VCaP (cell line): Measurements from ENCODE around the gene A3GALT2.

Source experiments
- H3K27ac ChIP-seq: fragments of 450-650 bp; 2 replicates; pipeline ENCODE4 v1.5.1; 2017
- TF ChIP-seq, protein P1 (sequence below): fragments of 450-650 bp; conservative IDR thresholded peaks from 2 replicates; pipeline ENCODE4 v1.5.1; 2017; ENCODE audit warnings: mild to moderate bottlenecking, moderate library complexity

Gene A3GALT2

DNA sequence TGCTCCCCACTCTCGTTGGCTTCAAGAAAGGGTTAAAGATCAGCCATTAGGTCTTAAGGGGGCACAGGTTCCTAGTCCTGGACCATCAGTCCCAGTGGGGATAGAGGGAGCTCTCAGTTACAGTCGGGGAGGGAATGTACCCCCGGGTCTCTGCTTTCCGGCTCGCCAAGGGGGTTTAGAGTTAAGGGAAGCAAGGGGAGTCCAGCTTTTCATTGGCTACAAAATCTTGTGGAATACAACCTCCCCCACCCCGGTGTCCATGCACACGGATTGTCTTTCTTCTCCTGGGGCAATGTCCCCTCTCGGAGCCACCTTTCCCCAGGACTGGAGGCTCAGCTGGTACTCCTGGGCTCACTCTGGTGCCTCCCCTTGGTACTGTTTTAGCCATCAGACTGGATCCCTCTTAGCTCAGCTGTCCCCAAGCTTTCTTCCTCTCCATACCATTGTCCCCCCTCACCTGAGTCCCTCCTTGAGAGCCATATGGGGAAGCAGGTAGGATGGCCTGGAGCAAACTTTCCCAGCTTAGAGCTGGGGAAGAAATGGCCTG lies at the start of gene A3GALT2:
A3GALT2 (minus strand) TSS at position 480 of the 547 bp plus-strand sequence; CDS start at position 480, 0 bp downstream.
- TF ChIP-seq, protein P1, sequence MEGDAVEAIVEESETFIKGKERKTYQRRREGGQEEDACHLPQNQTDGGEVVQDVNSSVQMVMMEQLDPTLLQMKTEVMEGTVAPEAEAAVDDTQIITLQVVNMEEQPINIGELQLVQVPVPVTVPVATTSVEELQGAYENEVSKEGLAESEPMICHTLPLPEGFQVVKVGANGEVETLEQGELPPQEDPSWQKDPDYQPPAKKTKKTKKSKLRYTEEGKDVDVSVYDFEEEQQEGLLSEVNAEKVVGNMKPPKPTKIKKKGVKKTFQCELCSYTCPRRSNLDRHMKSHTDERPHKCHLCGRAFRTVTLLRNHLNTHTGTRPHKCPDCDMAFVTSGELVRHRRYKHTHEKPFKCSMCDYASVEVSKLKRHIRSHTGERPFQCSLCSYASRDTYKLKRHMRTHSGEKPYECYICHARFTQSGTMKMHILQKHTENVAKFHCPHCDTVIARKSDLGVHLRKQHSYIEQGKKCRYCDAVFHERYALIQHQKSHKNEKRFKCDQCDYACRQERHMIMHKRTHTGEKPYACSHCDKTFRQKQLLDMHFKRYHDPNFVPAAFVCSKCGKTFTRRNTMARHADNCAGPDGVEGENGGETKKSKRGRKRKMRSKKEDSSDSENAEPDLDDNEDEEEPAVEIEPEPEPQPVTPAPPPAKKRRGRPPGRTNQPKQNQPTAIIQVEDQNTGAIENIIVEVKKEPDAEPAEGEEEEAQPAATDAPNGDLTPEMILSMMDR = no peak
- no peak within 1 kb of the TSS for H3K27ac ChIP-seq

DNA sequence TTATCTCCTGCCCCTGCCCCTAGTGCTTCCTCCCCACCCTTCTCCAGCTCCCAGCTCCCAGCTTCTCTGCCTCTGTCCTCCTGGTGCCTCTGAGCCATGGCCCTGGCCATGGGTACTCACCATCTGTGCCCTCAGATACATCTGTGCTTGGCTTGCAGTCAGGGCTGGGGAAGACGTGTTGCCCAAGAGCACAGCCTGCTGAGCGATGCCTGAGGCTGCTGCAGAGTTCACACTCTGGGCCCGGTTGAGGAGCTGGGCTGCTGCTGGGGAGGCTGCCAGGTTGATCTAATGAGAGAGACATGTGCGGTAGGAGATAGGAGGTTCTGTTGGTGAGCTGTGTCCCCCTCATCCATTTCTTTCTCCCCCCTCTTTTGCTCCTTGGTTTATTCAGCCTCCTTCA lies 49.4 kb upstream of the A3GALT2 start:
- no peak overlapping the region for H3K27ac ChIP-seq
- TF ChIP-seq, protein P1 = no peak

DNA sequence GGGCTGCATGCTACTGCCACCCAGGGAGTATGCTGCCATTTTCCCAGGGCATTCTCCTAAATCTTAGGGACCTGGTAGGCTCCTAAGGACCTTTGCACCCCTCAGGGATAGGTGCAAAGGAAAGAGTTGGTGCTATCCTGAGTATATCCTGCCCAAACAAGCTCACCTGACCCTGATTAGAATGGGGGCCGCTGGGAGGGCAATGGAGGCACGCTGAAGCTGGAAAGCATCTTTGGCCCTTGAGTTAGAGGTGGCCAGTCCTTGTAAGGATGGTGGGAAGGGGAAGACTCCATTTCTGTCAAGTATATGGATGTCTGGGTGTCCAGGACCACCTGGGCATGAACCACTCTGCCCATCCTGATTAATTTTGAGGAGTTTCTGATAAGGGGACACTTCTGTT lies 48.9 kb upstream of the A3GALT2 start:
- H3K27ac ChIP-seq = no peak overlapping the region
- TF ChIP-seq, protein P1 = no peak

DNA sequence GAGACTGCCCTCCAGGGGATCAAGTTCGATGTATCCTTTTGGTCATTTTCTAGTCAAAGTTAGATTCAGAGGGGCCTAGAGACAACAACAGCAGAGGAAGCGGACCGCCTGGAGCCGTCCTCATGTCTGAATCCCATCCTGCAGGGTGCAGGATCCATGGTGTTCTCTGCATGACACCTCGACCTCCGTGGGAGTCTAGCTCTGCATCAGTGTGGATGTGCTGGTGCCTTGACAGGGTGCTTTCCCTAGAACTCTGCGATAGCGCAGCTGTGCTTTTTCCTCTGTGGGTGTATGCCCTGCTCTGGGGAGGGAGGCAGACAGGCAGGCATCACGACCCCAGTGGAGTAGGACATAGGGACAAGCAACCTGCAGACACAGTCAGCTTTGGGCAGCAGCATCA lies 48.2 kb upstream of the A3GALT2 start:
- no peak overlapping the region for H3K27ac ChIP-seq
- TF ChIP-seq, protein P1 = no peak

DNA sequence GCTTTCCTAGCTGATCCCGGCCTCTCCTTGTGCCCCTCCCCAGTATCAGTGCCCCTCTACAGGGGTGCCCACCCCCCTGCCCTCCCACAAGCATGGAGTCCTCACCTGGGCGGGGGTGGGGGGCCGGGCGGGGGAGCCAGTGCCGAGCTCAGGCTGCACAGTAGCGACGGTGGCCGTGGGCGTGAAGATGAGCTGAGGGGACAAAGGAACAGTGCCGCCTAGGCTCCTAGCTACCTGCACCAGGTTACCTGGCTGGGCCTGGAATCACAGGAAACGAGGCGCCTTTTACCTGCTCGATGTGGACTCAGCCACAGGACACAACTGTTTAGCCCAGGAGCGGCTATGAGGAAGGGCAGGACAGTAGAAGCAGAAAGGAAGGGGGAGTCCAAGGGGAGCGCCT lies 47.5 kb upstream of the A3GALT2 start:
- H3K27ac ChIP-seq = no peak overlapping the region
- TF ChIP-seq, protein P1 = no peak

DNA sequence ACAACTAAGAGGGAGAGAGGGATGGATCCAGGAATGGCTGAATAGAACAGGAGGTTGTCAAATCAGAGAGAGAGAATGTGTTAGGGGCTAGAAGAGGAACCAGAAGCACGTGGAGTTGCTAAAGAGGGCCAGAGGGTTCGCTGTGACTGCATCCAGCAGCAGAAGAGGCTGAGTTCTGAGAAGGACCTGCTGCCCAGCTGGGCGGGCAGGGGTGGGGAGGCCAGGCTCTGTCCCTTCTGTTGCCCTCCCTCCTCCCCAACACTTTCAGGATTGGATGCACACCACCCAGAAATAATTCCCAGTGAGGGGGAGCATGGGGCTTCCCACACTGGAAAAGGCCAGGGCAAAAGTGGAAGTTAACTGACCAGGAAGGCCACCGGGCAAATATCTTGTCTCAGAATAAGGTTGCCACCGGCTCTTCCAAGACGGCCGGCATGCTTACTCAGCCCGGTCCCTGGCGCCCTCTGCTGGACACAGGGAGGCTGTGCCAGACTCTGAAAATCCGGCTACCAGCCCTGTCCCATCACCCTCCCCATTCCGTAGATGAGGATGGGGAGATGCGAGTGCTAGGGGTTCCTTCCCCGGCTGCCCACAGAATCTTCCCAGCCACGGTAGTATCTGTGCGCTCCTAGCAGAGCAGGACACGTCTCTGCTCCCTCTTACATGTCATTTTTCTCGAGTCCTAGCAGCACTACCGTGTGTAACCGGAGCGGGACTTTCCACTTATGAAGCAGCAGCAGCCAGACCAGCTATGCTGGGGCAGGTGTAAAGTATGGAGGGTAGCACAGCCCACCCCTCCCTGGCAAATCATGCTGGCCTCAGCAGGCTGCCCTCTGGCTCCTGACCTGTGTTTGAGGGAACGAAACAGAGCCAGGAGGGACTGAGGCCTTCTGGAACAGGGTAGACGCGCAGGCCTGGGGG lies 46.8 kb upstream of the A3GALT2 start:
- TF ChIP-seq, protein P1 = peak; percentile 96
- peak overlapping the region; percentile 40; the same call in 1 of the 2 replicates for H3K27ac ChIP-seq

DNA sequence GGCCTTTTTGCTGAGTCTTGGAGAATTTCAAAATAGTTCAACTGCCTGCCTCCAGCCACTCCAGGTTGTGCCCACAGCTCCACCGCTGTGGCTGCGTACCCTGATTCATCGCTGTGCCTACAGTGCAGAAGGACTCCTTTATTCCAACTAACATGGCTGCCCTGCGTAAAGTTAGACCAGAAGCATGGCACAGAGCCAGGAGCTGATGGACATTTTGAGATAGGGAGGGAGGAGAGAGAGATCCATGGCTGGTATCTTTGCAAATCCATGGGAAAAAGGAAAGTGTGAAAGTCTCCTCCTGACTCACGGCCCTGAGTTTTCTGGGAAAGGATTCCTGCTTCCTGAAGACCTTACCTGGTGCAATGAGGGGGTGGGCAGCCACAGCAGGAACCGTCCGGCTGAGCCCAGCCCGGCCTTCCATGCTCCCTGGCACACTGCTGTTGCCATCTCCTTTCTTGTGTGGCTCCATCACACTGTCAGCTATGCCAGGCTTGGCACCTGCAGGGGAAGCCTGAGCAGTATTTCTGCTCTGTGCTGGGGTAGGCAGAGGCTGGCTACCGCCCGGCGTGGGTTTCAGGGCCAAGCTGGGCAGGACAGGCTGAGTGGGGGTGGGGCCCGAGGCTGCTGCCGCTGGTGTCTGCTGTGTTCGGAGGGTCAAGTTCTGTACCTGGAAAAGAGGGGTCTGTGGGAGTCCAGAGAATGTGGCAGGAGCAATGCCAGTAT lies 46.0 kb upstream of the A3GALT2 start:
- H3K27ac ChIP-seq = peak overlapping the region; percentile 40; the same call in 1 of the 2 replicates
- TF ChIP-seq, protein P1 = no peak
